Measurements from ENCODE around the gene LSM14B.

Gene LSM14B

GRCh38 chr20:62164879-62165761 lies 42.8 kb downstream of the LSM14B start:
- no peak for DNase-seq (ENCODE audit: low read depth)

GRCh38 chr20:62165762-62166399 lies 43.6 kb downstream of the LSM14B start:
- DNase-seq (ENCODE audit: low read depth), result no peak

GRCh38 chr20:62167474-62167873 lies 45.2 kb downstream of the LSM14B start:
- DNase-seq (ENCODE audit: low read depth), result no peak

GRCh38 chr20:62168061-62168460 lies 45.8 kb downstream of the LSM14B start:
- DNase-seq (ENCODE audit: low read depth), result no peak

- DNase-seq (ENCODE audit: low read depth), result no peak
Measured at GRCh38 chr20:62168890-62169435, 46.7 kb downstream of the LSM14B start.

- no peak for DNase-seq (ENCODE audit: low read depth)
Measured at GRCh38 chr20:62170536-62170935, 48.3 kb downstream of the LSM14B start.

GRCh38 chr20:62171245-62171644 lies 49.0 kb downstream of the LSM14B start:
- no peak for DNase-seq (ENCODE audit: low read depth)

- DNase-seq (ENCODE audit: low read depth), result no peak
Measured at GRCh38 chr20:62172666-62173065, 50.4 kb downstream of the LSM14B start.

GRCh38 chr20:62174021-62174804 lies 51.9 kb downstream of the LSM14B start:
- no peak for DNase-seq (ENCODE audit: low read depth)

- DNase-seq (ENCODE audit: low read depth), result no peak
Measured at GRCh38 chr20:62174870-62175624, 52.8 kb downstream of the LSM14B start.

GRCh38 chr20:62175711-62176110 lies 53.4 kb downstream of the LSM14B start:
- no peak for DNase-seq (ENCODE audit: low read depth)

- DNase-seq (ENCODE audit: low read depth), result no peak
Measured at GRCh38 chr20:62176866-62177265, 54.6 kb downstream of the LSM14B start.

GRCh38 chr20:62177307-62177706 lies 55.0 kb downstream of the LSM14B start:
- no peak for DNase-seq (ENCODE audit: low read depth)

- no peak for DNase-seq (ENCODE audit: low read depth)
Measured at GRCh38 chr20:62178316-62179161, 56.3 kb downstream of the LSM14B start.

- DNase-seq (ENCODE audit: low read depth), result no peak
Measured at GRCh38 chr20:62179162-62179504, 56.9 kb downstream of the LSM14B start.

GRCh38 chr20:62181808-62182207 lies 59.5 kb downstream of the LSM14B start:
- no peak for DNase-seq (ENCODE audit: low read depth)

- peak; percentile 67 for DNase-seq (ENCODE audit: low read depth)
Measured at GRCh38 chr20:62182469-62183425, 60.5 kb downstream of the LSM14B start, which contains the start of gene MTG2. TSS of gene MTG2 (plus strand) at chr20:62183028. CDS start at chr20:62193421, 10,393 bp downstream.

- DNase-seq (ENCODE audit: low read depth), result no peak
Measured at GRCh38 chr20:62183426-62184142, 61.3 kb downstream of the LSM14B start.

Data from GM04503 (cell line).